HEK293T (cell line): ENCODE data around the gene OR6N2.

Experiments used
- CTCF ChIA-PET: fragments of 350-600 bp; formaldehyde crosslinking; extraction: SDS; loops from one replicate; lab custom pipeline; 2021; ENCODE audit warnings: antibody characterized with exemption, inconsistent platforms; lab: Yijun Ruan, JAX
- POLR2A ChIA-PET: fragments of 350-600 bp; formaldehyde crosslinking; extraction: SDS; loops from one replicate; lab custom pipeline; 2020; ENCODE audit warnings: antibody characterized with exemption, inconsistent platforms; lab: Yijun Ruan, JAX
- DNase-seq: peaks from one replicate; pipeline ENCODE4 v3.0.0; 2012; ENCODE audit warnings: mixed read lengths; ENCODE audit errors: extremely low spot score
- ARNT ChIP-seq: fragments of 450-650 bp; IDR thresholded peaks from 2 replicates; pipeline ENCODE4 v1.6.1; 2017; ENCODE audit warnings: mild to moderate bottlenecking
- BHLHE40 ChIP-seq: fragments of 450-650 bp; IDR thresholded peaks from 2 replicates; pipeline ENCODE4 v1.6.1; 2016; ENCODE audit warnings: mild to moderate bottlenecking, moderate library complexity, borderline replicate concordance
- CTBP1 ChIP-seq: fragments of 450-650 bp; IDR thresholded peaks from 2 replicates; pipeline ENCODE4 v1.6.1; 2016; ENCODE audit warnings: borderline replicate concordance
- ELF4 ChIP-seq: fragments of 450-650 bp; IDR thresholded peaks from 2 replicates; pipeline ENCODE4 v1.6.1; 2017; ENCODE audit warnings: antibody characterized with exemption
- FOXA1 ChIP-seq: fragments of 450-650 bp; IDR thresholded peaks from 2 replicates; pipeline ENCODE4 v1.6.1; 2016; ENCODE audit warnings: mild to moderate bottlenecking
- FOXK2 ChIP-seq: fragments of 450-650 bp; IDR thresholded peaks from 2 replicates; pipeline ENCODE4 v1.6.1; 2016; ENCODE audit warnings: mild to moderate bottlenecking
- FOXM1 ChIP-seq: fragments of 450-650 bp; IDR thresholded peaks from 2 replicates; pipeline ENCODE4 v1.6.1; 2017; ENCODE audit warnings: mild to moderate bottlenecking, borderline replicate concordance
- HDGF ChIP-seq: fragments of 450-650 bp; IDR thresholded peaks from 2 replicates; pipeline ENCODE4 v1.6.1; 2017; ENCODE audit warnings: antibody characterized with exemption, borderline replicate concordance
- L3MBTL2 ChIP-seq: fragments of 450-650 bp; conservative IDR thresholded peaks from 2 replicates; pipeline ENCODE4 v1.6.1; 2016; ENCODE audit warnings: mild to moderate bottlenecking
- LEF1 ChIP-seq: fragments of 450-650 bp; IDR thresholded peaks from 2 replicates; pipeline ENCODE4 v1.6.1; 2017; ENCODE audit warnings: mild to moderate bottlenecking, borderline replicate concordance
- NFRKB ChIP-seq: fragments of 450-650 bp; IDR thresholded peaks from 2 replicates; pipeline ENCODE4 v1.6.1; 2016; ENCODE audit warnings: mild to moderate bottlenecking, moderate library complexity
- PKNOX1 ChIP-seq: fragments of 450-650 bp; IDR thresholded peaks from 2 replicates; pipeline ENCODE4 v1.6.1; 2016
- SP1 ChIP-seq: fragments of 450-650 bp; IDR thresholded peaks from 2 replicates; pipeline ENCODE4 v1.6.1; 2017
- SUZ12 ChIP-seq: fragments of 450-650 bp; IDR thresholded peaks from 2 replicates; pipeline ENCODE4 v1.6.1; 2016; ENCODE audit warnings: mild to moderate bottlenecking
- TARDBP ChIP-seq: fragments of 450-650 bp; IDR thresholded peaks from 2 replicates; pipeline ENCODE4 v1.6.1; 2016
- ZNF384 ChIP-seq: fragments of 450-650 bp; IDR thresholded peaks from 2 replicates; pipeline ENCODE4 v1.6.1; 2016

The OR6N2 gene

GRCh38 chr1:158814970-158815369, 34.0 kb upstream of the OR6N2 start:
- TF ChIP-seq SUZ12 (no peak), SP1 (no peak), LEF1 (no peak), FOXM1 (no peak), ZNF384 (no peak), FOXK2 (no peak), BHLHE40 (no peak), CTBP1 (no peak), PKNOX1 (no peak), NFRKB (no peak), FOXA1 (no peak), TARDBP (no peak), ELF4 (no peak), HDGF (no peak), L3MBTL2 (no peak), ARNT (no peak)
- CTCF ChIA-PET, result no interaction called here
- no peak for DNase-seq
- POLR2A ChIA-PET, result no interaction called here

- TF ChIP-seq FOXK2, result no peak
- no peak for DNase-seq
- POLR2A ChIA-PET, result no interaction called here
- CTCF ChIA-PET, result no interaction called here
Observed at GRCh38 chr1:158813164-158813563, 32.2 kb upstream of the OR6N2 start.

- TF ChIP-seq SP1 (no peak), ZNF384 (no peak), HDGF (no peak), ARNT (no peak), NFRKB (no peak), FOXK2 (no peak), L3MBTL2 (no peak), TARDBP (no peak), CTBP1 (no peak), ELF4 (no peak), BHLHE40 (no peak), SUZ12 (no peak), FOXA1 (no peak), FOXM1 (no peak), PKNOX1 (no peak), LEF1 (no peak)
- POLR2A ChIA-PET, result no interaction called here
- CTCF ChIA-PET, result no interaction called here
- no peak for DNase-seq
Observed at GRCh38 chr1:158812336-158812735, 31.3 kb upstream of the OR6N2 start.

- TF ChIP-seq PKNOX1 (no peak), LEF1 (no peak), TARDBP (no peak), NFRKB (no peak), L3MBTL2 (no peak), ARNT (no peak), HDGF (no peak), FOXA1 (no peak), FOXK2 (no peak), ZNF384 (no peak), ELF4 (no peak), BHLHE40 (no peak), SP1 (no peak), FOXM1 (no peak), CTBP1 (no peak), SUZ12 (no peak)
- ChIA-PET POLR2A (no interaction called here), CTCF (no interaction called here)
- DNase-seq, result no peak
Observed at GRCh38 chr1:158810311-158810710, 29.3 kb upstream of the OR6N2 start.

- POLR2A ChIA-PET, result no interaction called here
- no peak for DNase-seq
- CTCF ChIA-PET, result no interaction called here
- TF ChIP-seq SUZ12 (no peak), PKNOX1 (no peak)
Observed at GRCh38 chr1:158809862-158810261, 28.9 kb upstream of the OR6N2 start.

- DNase-seq, result no peak
- ChIA-PET POLR2A (no interaction called here), CTCF (no interaction called here)
- no peak for TF ChIP-seq FOXM1
- no peak for TF ChIP-seq LEF1
- TF ChIP-seq HDGF, result no peak
- TF ChIP-seq FOXA1, result no peak
- no peak for TF ChIP-seq BHLHE40
- TF ChIP-seq NFRKB, result no peak
- no peak for TF ChIP-seq PKNOX1
- TF ChIP-seq FOXK2, result no peak
- TF ChIP-seq ARNT, result no peak
- TF ChIP-seq SUZ12, result no peak
- no peak for TF ChIP-seq ZNF384
- TF ChIP-seq CTBP1, result no peak
- TF ChIP-seq SP1, result no peak
Observed at GRCh38 chr1:158809256-158809655, 28.3 kb upstream of the OR6N2 start.
